Measurements from ENCODE around the gene KLHDC3.
A peak's percentile ranks its signal among the peaks of the same experiment; 100 is the strongest.

Gene KLHDC3

DNA sequence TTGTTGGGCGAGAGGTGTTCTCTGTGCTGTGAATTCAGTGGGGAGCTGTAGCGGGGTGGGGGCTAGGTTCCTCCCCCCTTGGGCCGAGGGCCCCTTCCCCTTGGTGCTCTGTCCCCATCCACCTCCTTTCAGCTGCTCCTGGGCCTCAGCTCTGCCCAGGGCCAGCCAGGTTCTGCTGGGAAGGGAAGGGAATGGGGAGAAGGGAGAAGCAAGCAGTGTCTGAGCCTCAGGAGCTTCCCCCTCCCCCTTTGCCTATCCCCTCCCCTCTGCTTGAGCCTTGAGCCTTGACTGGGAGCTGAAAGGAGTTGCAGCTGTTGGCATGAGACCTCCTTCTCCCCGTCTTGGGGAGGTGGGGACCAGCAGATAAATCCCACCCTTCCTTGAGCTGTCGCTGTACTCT lies 6.8 kb downstream of the KLHDC3 start:
- no peak for DNase-seq (ENCODE audit: low spot score)
- TF ChIP-seq, protein P1, sequence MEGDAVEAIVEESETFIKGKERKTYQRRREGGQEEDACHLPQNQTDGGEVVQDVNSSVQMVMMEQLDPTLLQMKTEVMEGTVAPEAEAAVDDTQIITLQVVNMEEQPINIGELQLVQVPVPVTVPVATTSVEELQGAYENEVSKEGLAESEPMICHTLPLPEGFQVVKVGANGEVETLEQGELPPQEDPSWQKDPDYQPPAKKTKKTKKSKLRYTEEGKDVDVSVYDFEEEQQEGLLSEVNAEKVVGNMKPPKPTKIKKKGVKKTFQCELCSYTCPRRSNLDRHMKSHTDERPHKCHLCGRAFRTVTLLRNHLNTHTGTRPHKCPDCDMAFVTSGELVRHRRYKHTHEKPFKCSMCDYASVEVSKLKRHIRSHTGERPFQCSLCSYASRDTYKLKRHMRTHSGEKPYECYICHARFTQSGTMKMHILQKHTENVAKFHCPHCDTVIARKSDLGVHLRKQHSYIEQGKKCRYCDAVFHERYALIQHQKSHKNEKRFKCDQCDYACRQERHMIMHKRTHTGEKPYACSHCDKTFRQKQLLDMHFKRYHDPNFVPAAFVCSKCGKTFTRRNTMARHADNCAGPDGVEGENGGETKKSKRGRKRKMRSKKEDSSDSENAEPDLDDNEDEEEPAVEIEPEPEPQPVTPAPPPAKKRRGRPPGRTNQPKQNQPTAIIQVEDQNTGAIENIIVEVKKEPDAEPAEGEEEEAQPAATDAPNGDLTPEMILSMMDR (IDR thresholded peaks at IDR 0.05; ENCODE audit: borderline replicate concordance, control extremely low read depth, extremely low read depth, insufficient read depth, missing control alignments) = no peak

GRCh38 chr6:43021270-43022047 lies 7.4 kb downstream of the KLHDC3 start, which contains the start of gene RRP36:
TSS of gene RRP36 (plus strand) at chr6:43021623. CDS start at chr6:43021655, 32 bp downstream.
- TF ChIP-seq, protein P1 (IDR thresholded peaks at IDR 0.05; ENCODE audit: borderline replicate concordance, control extremely low read depth, extremely low read depth, insufficient read depth, missing control alignments) = no peak
- in situ Hi-C loops (cut with MboI; ENCODE audit: low sequenced_read_pairs, unreplicated experiment) = no loop called here
- DNase-seq (ENCODE audit: low spot score) = peak; percentile 90

More for the DNA sequence above, 6.8 kb downstream of the KLHDC3 start:
- in situ Hi-C loops (cut with MboI; ENCODE audit: low sequenced_read_pairs, unreplicated experiment) = no loop called here

DNA sequence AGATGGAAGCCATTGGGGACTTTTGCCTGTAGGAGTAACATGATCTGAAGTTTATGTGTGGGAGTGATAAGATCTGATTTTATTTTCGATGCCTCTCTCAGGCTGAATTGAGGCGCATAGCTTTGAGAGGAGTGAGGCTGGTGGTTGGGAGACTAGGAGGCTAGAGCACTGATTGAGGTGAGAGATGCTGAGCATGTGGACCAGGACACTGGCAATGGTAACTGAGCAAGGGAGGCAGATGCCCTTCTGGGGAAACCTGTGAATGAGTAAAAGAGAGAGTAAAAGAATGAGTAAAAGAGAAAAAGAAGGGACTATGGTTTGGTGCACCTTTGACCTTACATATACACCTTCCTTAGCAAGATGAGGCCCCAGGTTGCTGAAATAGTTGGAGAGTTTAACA lies 10.4 kb downstream of the KLHDC3 start:
- in situ Hi-C loops (cut with MboI; ENCODE audit: low sequenced_read_pairs, unreplicated experiment) = no loop called here
- DNase-seq (ENCODE audit: low spot score) = no peak
- TF ChIP-seq, protein P1 (IDR thresholded peaks at IDR 0.05; ENCODE audit: borderline replicate concordance, control extremely low read depth, extremely low read depth, insufficient read depth, missing control alignments) = no peak

DNA sequence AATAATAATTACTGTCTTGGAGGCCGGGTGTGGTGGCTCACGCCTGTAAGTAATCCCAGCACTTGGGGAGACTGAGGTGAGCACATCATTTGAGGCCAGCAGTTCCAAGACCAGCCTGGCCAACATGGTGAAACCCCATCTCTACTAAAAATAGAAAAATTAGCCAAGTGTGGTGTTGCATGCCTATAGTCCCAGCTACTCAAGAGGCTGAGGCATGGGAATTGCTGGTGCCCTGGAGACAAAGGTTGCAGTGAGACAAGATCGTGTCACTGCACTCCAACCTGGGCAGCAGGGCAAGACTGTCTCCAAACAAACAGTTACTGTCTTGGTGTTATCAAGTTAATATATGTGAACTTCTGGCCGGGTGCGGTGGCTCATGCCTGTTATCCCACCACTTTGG lies 12.3 kb downstream of the KLHDC3 start:
- TF ChIP-seq, protein P1 (IDR thresholded peaks at IDR 0.05; ENCODE audit: borderline replicate concordance, control extremely low read depth, extremely low read depth, insufficient read depth, missing control alignments) = no peak
- in situ Hi-C loops (cut with MboI; ENCODE audit: low sequenced_read_pairs, unreplicated experiment) = no loop called here

DNA sequence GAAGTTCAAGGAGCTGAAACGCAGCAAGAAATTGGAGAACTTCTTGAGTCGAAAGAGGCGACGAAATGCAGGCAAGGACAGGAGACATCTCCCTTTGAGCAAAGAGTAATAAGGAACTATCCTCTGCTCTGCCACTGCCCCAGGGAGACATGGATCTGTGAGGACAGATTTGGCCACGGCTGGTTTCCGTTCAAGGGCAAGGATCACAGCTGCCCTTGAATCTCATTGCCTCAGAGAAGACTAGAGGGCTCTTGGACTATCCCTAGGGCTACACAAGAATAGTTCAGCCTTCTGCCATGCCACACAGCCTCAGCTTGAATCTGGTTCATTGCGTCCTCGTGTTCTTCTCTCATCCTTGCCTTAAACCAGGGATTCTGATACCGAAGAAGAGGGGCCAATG lies 15.1 kb downstream of the KLHDC3 start:
- TF ChIP-seq, protein P1 (IDR thresholded peaks at IDR 0.05; ENCODE audit: borderline replicate concordance, control extremely low read depth, extremely low read depth, insufficient read depth, missing control alignments) = no peak
- in situ Hi-C loops (cut with MboI; ENCODE audit: low sequenced_read_pairs, unreplicated experiment) = no loop called here
- no peak for DNase-seq (ENCODE audit: low spot score)

More for the DNA sequence above, 12.3 kb downstream of the KLHDC3 start:
- DNase-seq (ENCODE audit: low spot score) = no peak

GRCh38 chr6:43032326-43032725 lies 18.3 kb downstream of the KLHDC3 start:
- no peak for DNase-seq (ENCODE audit: low spot score)
- in situ Hi-C loops (cut with MboI; ENCODE audit: low sequenced_read_pairs, unreplicated experiment) = no loop called here
- TF ChIP-seq, protein P1 (IDR thresholded peaks at IDR 0.05; ENCODE audit: borderline replicate concordance, control extremely low read depth, extremely low read depth, insufficient read depth, missing control alignments) = no peak
